SK-N-MC (cell line): Measurements from ENCODE around the gene TUB.

Source experiments
- EZH2 ChIP-seq: fragments of 200-600 bp; sonication (generic); IDR thresholded peaks from one replicate; pipeline ENCODE4 v1.6.1; 2017; ENCODE audit warnings: antibody characterized with exemption
- FOXP2 ChIP-seq: optimal IDR thresholded peaks from 2 replicates; pipeline ENCODE3; 2011; ENCODE audit warnings: mild to moderate bottlenecking, moderate library complexity; ENCODE audit not compliant: insufficient read depth; ENCODE audit errors: extremely low read length, control extremely low read depth
- POLR2AphosphoS5 ChIP-seq: IDR thresholded peaks from 2 replicates; pipeline ENCODE4 v1.6.1; 2012; ENCODE audit warnings: mild to moderate bottlenecking, low read depth, low read length, borderline replicate concordance

DNA sequence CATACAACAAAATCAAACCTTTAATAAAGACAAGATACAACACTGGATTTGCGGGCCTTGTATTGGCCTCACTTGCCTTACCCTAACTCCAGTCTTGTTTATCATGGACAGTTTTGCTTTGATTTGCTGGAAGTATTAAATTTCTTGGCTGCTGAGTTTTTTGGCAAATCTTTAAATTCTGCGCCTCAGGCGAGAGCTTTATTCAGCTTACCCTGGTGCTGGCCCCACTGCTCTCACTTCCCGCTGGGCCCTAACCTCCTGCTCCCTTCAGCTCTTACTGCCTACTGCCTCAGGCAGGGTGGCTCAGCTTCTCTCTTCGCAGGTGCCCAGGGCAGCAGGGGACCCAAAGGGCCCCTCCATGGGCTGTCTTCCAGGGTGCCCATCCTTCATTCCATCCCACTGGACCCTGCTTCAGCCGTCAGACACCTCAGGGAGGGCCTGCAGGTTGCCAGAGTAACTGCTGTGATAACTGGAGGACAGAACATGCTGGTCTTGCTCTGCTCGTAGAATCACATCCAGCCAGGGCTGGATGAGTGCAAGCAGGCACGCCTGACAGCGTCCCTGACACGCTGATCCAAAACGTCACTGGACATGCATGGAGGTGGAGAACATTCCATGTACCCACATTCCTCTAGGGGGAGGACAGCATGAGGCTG lies 45.7 kb upstream of the TUB start:
- TF ChIP-seq POLR2AphosphoS5 (no peak), EZH2 (no peak), FOXP2 (no peak)
